Ishikawa (cell line): ENCODE results near the gene PARD3B.

ENCODE experiments used
- CEBPB ChIP-seq: IDR thresholded peaks from 2 replicates; pipeline ENCODE4 v1.6.1; 2012
- CREB1 ChIP-seq: IDR thresholded peaks from 2 replicates; pipeline ENCODE4 v1.6.1; 2012; ENCODE audit warnings: low read depth
- EGR1 ChIP-seq: IDR thresholded peaks from 2 replicates; pipeline ENCODE4 v1.6.1; 2012
- EP300 ChIP-seq: IDR thresholded peaks from 2 replicates; pipeline ENCODE4 v1.6.1; 2012; ENCODE audit warnings: borderline replicate concordance
- MAX ChIP-seq: IDR thresholded peaks from 2 replicates; pipeline ENCODE4 v1.6.1; 2012
- NFIC ChIP-seq: IDR thresholded peaks from 2 replicates; pipeline ENCODE4 v1.6.1; 2012
- RAD21 ChIP-seq: IDR thresholded peaks from 2 replicates; pipeline ENCODE4 v1.6.1; 2012; ENCODE audit warnings: low read depth
- TAF1 ChIP-seq: IDR thresholded peaks from 2 replicates; pipeline ENCODE4 v1.6.1; 2012; ENCODE audit warnings: low read depth, mild to moderate bottlenecking
- TEAD4 ChIP-seq: IDR thresholded peaks from 2 replicates; pipeline ENCODE4 v1.6.1; 2012
- YY1 ChIP-seq: IDR thresholded peaks from 2 replicates; pipeline ENCODE4 v1.6.1; 2012; ENCODE audit warnings: low read depth
- TF ChIP-seq, protein P1 (sequence below): IDR thresholded peaks from 2 replicates; pipeline ENCODE4 v1.6.1; 2012; ENCODE audit warnings: low read depth, mild to moderate bottlenecking
- TF ChIP-seq, protein P2 (sequence below): IDR thresholded peaks from 2 replicates; pipeline ENCODE4 v1.6.1; 2012

GRCh38 chr2:205461169-205461568, 915.9 kb downstream of the PARD3B start:
- TF ChIP-seq CEBPB (no peak), TAF1 (no peak), EP300 (no peak), YY1 (no peak), RAD21 (no peak), TEAD4 (no peak), EGR1 (no peak), CREB1 (no peak), MAX (no peak), NFIC (no peak)
- TF ChIP-seq, protein P1, sequence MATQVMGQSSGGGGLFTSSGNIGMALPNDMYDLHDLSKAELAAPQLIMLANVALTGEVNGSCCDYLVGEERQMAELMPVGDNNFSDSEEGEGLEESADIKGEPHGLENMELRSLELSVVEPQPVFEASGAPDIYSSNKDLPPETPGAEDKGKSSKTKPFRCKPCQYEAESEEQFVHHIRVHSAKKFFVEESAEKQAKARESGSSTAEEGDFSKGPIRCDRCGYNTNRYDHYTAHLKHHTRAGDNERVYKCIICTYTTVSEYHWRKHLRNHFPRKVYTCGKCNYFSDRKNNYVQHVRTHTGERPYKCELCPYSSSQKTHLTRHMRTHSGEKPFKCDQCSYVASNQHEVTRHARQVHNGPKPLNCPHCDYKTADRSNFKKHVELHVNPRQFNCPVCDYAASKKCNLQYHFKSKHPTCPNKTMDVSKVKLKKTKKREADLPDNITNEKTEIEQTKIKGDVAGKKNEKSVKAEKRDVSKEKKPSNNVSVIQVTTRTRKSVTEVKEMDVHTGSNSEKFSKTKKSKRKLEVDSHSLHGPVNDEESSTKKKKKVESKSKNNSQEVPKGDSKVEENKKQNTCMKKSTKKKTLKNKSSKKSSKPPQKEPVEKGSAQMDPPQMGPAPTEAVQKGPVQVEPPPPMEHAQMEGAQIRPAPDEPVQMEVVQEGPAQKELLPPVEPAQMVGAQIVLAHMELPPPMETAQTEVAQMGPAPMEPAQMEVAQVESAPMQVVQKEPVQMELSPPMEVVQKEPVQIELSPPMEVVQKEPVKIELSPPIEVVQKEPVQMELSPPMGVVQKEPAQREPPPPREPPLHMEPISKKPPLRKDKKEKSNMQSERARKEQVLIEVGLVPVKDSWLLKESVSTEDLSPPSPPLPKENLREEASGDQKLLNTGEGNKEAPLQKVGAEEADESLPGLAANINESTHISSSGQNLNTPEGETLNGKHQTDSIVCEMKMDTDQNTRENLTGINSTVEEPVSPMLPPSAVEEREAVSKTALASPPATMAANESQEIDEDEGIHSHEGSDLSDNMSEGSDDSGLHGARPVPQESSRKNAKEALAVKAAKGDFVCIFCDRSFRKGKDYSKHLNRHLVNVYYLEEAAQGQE = no peak
- TF ChIP-seq, protein P2, sequence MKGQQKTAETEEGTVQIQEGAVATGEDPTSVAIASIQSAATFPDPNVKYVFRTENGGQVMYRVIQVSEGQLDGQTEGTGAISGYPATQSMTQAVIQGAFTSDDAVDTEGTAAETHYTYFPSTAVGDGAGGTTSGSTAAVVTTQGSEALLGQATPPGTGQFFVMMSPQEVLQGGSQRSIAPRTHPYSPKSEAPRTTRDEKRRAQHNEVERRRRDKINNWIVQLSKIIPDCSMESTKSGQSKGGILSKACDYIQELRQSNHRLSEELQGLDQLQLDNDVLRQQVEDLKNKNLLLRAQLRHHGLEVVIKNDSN = no peak
